Measurements from ENCODE around the gene HACD3.
A peak's percentile ranks its signal among the peaks of the same experiment; 100 is the strongest.
"Not testable (repeated sequence)": the region's sequence is repeated elsewhere in the genome, so short reads cannot be mapped to it uniquely, and the experiment has no call there.

Gene HACD3

GRCh38 chr15:65603134-65603533 is 72.9 kb downstream of the HACD3 start:
- no peak for TF ChIP-seq GATA1 (IDR thresholded peaks at IDR 0.05; ENCODE audit: low read depth, low read length)
- TF ChIP-seq POLR2A (IDR thresholded peaks at IDR 0.05; ENCODE audit: low read length), result no peak
- no peak for DNase-seq

GRCh38 chr15:65603559-65603958 is 73.3 kb downstream of the HACD3 start:
- DNase-seq, result no peak
- TF ChIP-seq GATA1 (IDR thresholded peaks at IDR 0.05; ENCODE audit: low read depth, low read length), result no peak
- no peak for TF ChIP-seq POLR2A (IDR thresholded peaks at IDR 0.05; ENCODE audit: low read length)

- DNase-seq, result peak; percentile 96
- TF ChIP-seq POLR2A (IDR thresholded peaks at IDR 0.05; ENCODE audit: low read length), result peak; percentile 93
- no peak for TF ChIP-seq GATA1 (IDR thresholded peaks at IDR 0.05; ENCODE audit: low read depth, low read length)
Observed at GRCh38 chr15:65610871-65611718, 80.8 kb downstream of the HACD3 start, which contains the start of gene INTS14. Gene INTS14 (minus strand): TSS chr15:65611131. CDS start chr15:65607380, 3,751 bp downstream.

- no peak for DNase-seq
- TF ChIP-seq POLR2A (IDR thresholded peaks at IDR 0.05; ENCODE audit: low read length), result no peak
Observed at GRCh38 chr15:65611888-65612615, 81.8 kb downstream of the HACD3 start.

GRCh38 chr15:65612616-65612946 is 82.3 kb downstream of the HACD3 start:
- no peak for DNase-seq
- no peak for TF ChIP-seq GATA1 (IDR thresholded peaks at IDR 0.05; ENCODE audit: low read depth, low read length)
- TF ChIP-seq POLR2A (IDR thresholded peaks at IDR 0.05; ENCODE audit: low read length), result no peak

- TF ChIP-seq GATA1 (IDR thresholded peaks at IDR 0.05; ENCODE audit: low read depth, low read length), result no peak
- no peak for TF ChIP-seq POLR2A (IDR thresholded peaks at IDR 0.05; ENCODE audit: low read length)
- DNase-seq, result no peak
Observed at GRCh38 chr15:65612949-65613744, 82.9 kb downstream of the HACD3 start.

- DNase-seq, result not testable (repeated sequence)
Observed at GRCh38 chr15:65615887-65616286, 85.6 kb downstream of the HACD3 start.

GRCh38 chr15:65618560-65619109 is 88.4 kb downstream of the HACD3 start:
- DNase-seq, result no peak
- no peak for TF ChIP-seq POLR2A (IDR thresholded peaks at IDR 0.05; ENCODE audit: low read length)
- no peak for TF ChIP-seq GATA1 (IDR thresholded peaks at IDR 0.05; ENCODE audit: low read depth, low read length)

GRCh38 chr15:65619626-65620290 is 89.5 kb downstream of the HACD3 start:
- DNase-seq, result peak; percentile 44 to 78

GRCh38 chr15:65620833-65621232 is 90.6 kb downstream of the HACD3 start:
- TF ChIP-seq POLR2A (IDR thresholded peaks at IDR 0.05; ENCODE audit: low read length) (no peak), GATA1 (IDR thresholded peaks at IDR 0.05; ENCODE audit: low read depth, low read length) (no peak)
- DNase-seq, result no peak

More at GRCh38 chr15:65619626-65620290, 89.5 kb downstream of the HACD3 start:
- TF ChIP-seq POLR2A (IDR thresholded peaks at IDR 0.05; ENCODE audit: low read length) (no peak), GATA1 (IDR thresholded peaks at IDR 0.05; ENCODE audit: low read depth, low read length) (no peak)

GRCh38 chr15:65621638-65622037 is 91.4 kb downstream of the HACD3 start, which contains the start of gene SLC24A1:
Gene SLC24A1 (plus strand): TSS chr15:65621938. CDS start chr15:65624081, 2,143 bp downstream.
- no peak for DNase-seq
- TF ChIP-seq GATA1 (IDR thresholded peaks at IDR 0.05; ENCODE audit: low read depth, low read length), result no peak

GRCh38 chr15:65623103-65623502 is 92.8 kb downstream of the HACD3 start:
- DNase-seq, result no peak
- TF ChIP-seq GATA1 (IDR thresholded peaks at IDR 0.05; ENCODE audit: low read depth, low read length) (no peak), POLR2A (IDR thresholded peaks at IDR 0.05; ENCODE audit: low read length) (no peak)

GRCh38 chr15:65626856-65627255 is 96.6 kb downstream of the HACD3 start:
- no peak for TF ChIP-seq GATA1 (IDR thresholded peaks at IDR 0.05; ENCODE audit: low read depth, low read length)
- no peak for TF ChIP-seq POLR2A (IDR thresholded peaks at IDR 0.05; ENCODE audit: low read length)
- DNase-seq, result no peak

Data from erythroblast (primary cell).